ENCODE results near the gene NHLH2.

The NHLH2 gene

DNA sequence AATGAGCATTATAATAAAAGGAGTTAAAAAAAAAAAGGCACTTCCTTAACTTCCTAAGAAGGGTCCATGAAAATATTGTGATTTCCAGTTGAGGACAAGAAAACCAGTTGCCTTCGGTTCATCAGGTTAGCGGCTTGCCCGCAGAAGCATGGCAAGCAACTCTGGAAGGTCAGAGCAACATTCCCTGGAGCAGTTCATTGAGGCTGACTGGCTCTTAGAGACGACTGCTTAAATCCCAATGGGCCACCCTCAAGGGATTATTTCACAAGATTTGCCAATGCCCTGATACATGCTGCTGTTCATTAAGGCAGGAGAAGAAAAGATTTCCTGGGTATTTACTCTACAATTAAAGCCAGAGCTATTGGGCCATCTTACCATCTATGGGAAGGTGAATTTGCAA lies 43.4 kb downstream of the NHLH2 start:
- no peak for DNase-seq
- H3K4me3 ChIP-seq: no peak overlapping the region
- H3K4me1 ChIP-seq: no peaks in the 10 kb centered on the region
- TF ChIP-seq, protein P1, sequence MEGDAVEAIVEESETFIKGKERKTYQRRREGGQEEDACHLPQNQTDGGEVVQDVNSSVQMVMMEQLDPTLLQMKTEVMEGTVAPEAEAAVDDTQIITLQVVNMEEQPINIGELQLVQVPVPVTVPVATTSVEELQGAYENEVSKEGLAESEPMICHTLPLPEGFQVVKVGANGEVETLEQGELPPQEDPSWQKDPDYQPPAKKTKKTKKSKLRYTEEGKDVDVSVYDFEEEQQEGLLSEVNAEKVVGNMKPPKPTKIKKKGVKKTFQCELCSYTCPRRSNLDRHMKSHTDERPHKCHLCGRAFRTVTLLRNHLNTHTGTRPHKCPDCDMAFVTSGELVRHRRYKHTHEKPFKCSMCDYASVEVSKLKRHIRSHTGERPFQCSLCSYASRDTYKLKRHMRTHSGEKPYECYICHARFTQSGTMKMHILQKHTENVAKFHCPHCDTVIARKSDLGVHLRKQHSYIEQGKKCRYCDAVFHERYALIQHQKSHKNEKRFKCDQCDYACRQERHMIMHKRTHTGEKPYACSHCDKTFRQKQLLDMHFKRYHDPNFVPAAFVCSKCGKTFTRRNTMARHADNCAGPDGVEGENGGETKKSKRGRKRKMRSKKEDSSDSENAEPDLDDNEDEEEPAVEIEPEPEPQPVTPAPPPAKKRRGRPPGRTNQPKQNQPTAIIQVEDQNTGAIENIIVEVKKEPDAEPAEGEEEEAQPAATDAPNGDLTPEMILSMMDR (IDR thresholded peaks at IDR 0.05): no peak
- no peaks in the 10 kb centered on the region for H3K36me3 ChIP-seq
- H3K27ac ChIP-seq: no peak overlapping the region
- H3K9me3 ChIP-seq: no peaks in the 10 kb centered on the region
- peaks cover 0 to 10% of the 10 kb centered on the region in 2 donors for H3K27me3 ChIP-seq
- intact Hi-C loops (cut with DNase I; ENCODE audit: low total_unique reads): no loop called here

DNA sequence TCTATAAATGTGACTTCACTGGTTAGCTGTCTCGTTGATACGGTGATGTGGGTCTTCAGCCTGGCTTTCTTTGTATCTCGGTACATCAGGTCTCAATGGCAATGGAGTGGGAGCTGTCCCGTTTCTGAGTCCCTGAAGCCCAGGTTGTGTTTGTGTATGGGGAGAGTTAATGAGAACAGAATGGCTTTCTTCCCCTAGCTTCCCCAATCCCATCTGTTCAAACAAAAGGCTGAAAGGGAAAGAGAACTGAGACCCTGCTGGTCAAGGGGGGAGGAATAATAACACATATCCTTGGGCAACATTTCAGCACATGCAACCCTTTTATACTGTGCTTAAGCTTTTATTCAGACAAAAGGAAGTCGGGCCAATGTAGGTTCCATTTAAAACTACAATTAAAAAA lies 44.0 kb downstream of the NHLH2 start:
- TF ChIP-seq, protein P1 (IDR thresholded peaks at IDR 0.05): no peak
- no peaks in the 10 kb centered on the region for H3K36me3 ChIP-seq
- H3K27ac ChIP-seq: no peak overlapping the region
- peaks cover 0 to 10% of the 10 kb centered on the region in 2 donors for H3K27me3 ChIP-seq
- H3K4me1 ChIP-seq: no peaks in the 10 kb centered on the region
- no peaks in the 10 kb centered on the region for H3K9me3 ChIP-seq
- DNase-seq: no peak
- intact Hi-C loops (cut with DNase I; ENCODE audit: low total_unique reads): no loop called here
- no peak overlapping the region for H3K4me3 ChIP-seq

DNA sequence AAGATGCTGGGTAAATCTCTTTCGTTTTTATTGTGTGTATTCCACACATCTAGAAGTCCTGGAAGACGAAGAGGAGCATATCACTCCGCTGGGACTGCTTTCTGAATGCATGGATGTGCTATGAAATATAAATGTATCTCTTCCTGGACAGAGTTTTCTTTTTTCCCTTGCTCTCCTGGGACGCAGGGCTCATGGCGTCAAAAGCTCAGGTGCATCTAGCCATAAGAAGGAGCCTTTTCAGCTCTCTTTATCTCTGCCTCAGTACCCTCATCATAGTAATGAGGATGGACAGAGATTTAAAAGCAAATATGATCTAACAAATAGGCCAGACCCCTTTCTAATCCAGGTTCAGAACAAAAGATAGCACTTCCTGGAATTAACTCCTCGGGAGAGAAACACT lies 44.9 kb downstream of the NHLH2 start:
- Histone ChIP-seq H3K27ac (no peak overlapping the region), H3K27me3 (peaks cover 0 to 10% of the 10 kb centered on the region in 2 donors), H3K4me3 (no peak overlapping the region), H3K36me3 (no peaks in the 10 kb centered on the region), H3K9me3 (no peaks in the 10 kb centered on the region), H3K4me1 (no peaks in the 10 kb centered on the region)
- TF ChIP-seq, protein P1 (IDR thresholded peaks at IDR 0.05): no peak
- no peak for DNase-seq
- intact Hi-C loops (cut with DNase I; ENCODE audit: low total_unique reads): no loop called here

DNA sequence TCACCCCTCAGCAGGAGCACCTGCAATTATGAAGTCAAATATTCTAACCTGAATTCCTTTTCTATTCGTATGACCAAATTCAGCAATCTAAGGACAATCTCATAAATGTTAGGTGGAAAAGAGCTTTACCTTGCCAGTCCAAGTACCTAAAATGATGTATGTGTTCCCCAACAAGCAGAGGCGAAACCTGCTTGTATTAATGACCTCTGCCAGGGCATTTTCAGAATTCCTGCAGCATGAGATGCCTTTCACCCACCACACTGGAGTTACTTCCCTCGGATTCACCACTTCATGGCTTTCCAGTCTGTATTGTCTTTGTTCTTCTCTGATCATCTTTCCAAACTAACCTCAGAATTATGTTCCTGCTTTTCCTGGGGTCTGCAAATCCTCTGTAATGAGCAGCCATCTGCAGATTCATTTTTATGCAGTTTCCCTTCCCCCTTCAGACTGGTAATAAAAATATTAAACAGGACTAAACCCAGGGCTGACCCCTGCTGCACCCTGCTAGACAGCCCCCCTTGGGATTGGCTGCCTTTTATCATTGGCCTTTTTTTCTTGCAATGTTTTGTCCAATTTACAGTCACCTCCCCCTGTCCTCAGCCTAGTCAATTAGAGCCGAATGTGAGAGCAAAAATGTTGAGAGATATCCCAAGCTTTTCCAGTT lies 45.8 kb downstream of the NHLH2 start:
- no peaks in the 10 kb centered on the region for H3K4me1 ChIP-seq
- TF ChIP-seq, protein P1 (IDR thresholded peaks at IDR 0.05): no peak
- no peak overlapping the region for H3K4me3 ChIP-seq
- DNase-seq: no peak
- H3K9me3 ChIP-seq: no peaks in the 10 kb centered on the region
- H3K27ac ChIP-seq: no peak overlapping the region
- intact Hi-C loops (cut with DNase I; ENCODE audit: low total_unique reads): no loop called here
- H3K27me3 ChIP-seq: peaks cover 0 to 10% of the 10 kb centered on the region in 2 donors
- H3K36me3 ChIP-seq: no peaks in the 10 kb centered on the region

DNA sequence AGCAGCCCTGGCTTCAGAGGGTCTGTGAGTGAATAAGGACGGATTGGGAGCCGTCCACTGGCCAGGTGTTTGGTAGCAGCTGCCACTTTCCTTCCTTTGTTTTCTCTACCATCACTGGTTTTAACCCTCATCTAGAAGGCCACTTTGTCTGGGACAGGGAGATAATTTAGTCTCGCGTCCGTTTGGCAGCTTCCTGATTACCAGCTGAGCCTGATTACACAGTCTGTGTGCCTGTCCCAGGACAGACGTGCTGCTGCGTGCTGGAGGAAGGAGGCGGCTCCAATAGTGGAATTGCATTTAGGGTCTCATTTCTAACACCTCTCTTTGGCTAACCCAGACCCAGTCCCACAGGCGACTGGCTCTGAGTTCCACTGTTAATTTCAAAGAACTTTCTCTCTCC lies 47.8 kb downstream of the NHLH2 start:
- no peak for DNase-seq
- no peaks in the 10 kb centered on the region for H3K4me1 ChIP-seq
- no peak overlapping the region for H3K27ac ChIP-seq
- H3K36me3 ChIP-seq: no peaks in the 10 kb centered on the region
- TF ChIP-seq, protein P1 (IDR thresholded peaks at IDR 0.05): no peak
- H3K27me3 ChIP-seq: peaks cover 0 to 10% of the 10 kb centered on the region in 2 donors
- no peaks in the 10 kb centered on the region for H3K9me3 ChIP-seq
- intact Hi-C loops (cut with DNase I; ENCODE audit: low total_unique reads): no loop called here
- H3K4me3 ChIP-seq: no peak overlapping the region

DNA sequence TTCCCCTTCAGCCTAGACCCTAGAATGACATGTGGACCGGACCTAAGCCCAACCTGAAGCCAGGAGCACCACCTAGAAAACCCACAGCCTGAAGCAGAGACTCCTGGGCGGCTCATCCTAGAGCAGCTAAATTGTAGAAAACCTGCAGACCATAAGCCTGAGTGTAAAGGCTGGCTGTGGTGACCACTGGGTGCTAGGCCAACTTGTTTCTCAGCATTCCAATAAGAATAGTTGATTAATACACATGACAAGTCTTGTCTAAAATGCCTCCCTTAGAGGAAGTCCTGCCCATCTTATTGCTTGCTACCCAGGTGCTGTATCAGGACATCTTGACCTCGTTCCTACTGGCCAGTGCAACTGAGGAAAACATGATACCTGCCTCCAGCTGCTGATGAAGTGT lies 49.1 kb downstream of the NHLH2 start:
- Histone ChIP-seq H3K27me3 (peaks cover 0 to 10% of the 10 kb centered on the region in 2 donors), H3K36me3 (no peaks in the 10 kb centered on the region), H3K4me3 (no peak overlapping the region), H3K9me3 (no peaks in the 10 kb centered on the region), H3K27ac (no peak overlapping the region), H3K4me1 (no peaks in the 10 kb centered on the region)
- intact Hi-C loops (cut with DNase I; ENCODE audit: low total_unique reads): no loop called here
- DNase-seq: no peak
- TF ChIP-seq, protein P1 (IDR thresholded peaks at IDR 0.05): no peak

Measured in tibial artery (tissue), 4 donors.